Esophagus squamous epithelium (tissue), 4 donors: ENCODE data around the gene AGBL1.

ENCODE experiments used
- CTCF ChIP-seq, 6 experiments: fragments of 450-650 bp in 4 of 6; fragments of 200-600 bp in 2 of 6; sonication (generic) in 2 of 6; IDR thresholded peaks; one replicate each; pipeline ENCODE4 v1.5.1; 2016 to 2019; ENCODE audit warnings: antibody characterized with exemption in 6 of 6, mild to moderate bottlenecking in 4 of 6, moderate library complexity in 4 of 6
- POLR2A ChIP-seq, 4 donors: fragments of 450-650 bp; IDR thresholded peaks; one replicate each; pipeline ENCODE4 v1.6.1; 2017; ENCODE audit warnings: antibody characterized with exemption in 4 of 4, mild to moderate bottlenecking in 4 of 4, moderate library complexity in 3 of 4

GRCh38 chr15:86588413-86588812 lies 508.7 kb downstream of the AGBL1 start:
- TF ChIP-seq CTCF (IDR thresholded peaks at IDR 0.05) (no peak), POLR2A (IDR thresholded peaks at IDR 0.05) (no peak)
